GM19324 (cell line): ENCODE results near the gene MYBPHL.

Experiments used
- ATAC-seq: cut with Tn5 transposase; IDR thresholded peaks from one replicate; pipeline ENCODE4 v1.9.1; 2021; ENCODE audit warnings: mild to moderate bottlenecking, moderate library complexity; ENCODE audit not compliant: unreplicated experiment, low FRiP score

MYBPHL gene

GRCh38 chr1:109306832-109307273 is at the start of gene MYBPHL:
TSS of gene MYBPHL (minus strand) at chr1:109307011. CDS start at chr1:109306991, 20 bp downstream.
- ATAC-seq = no peak

- ATAC-seq = no peak
Observed at GRCh38 chr1:109356505-109356904, 49.7 kb upstream of the MYBPHL start.

GRCh38 chr1:109354929-109355328 is 48.1 kb upstream of the MYBPHL start:
- no peak for ATAC-seq

GRCh38 chr1:109351457-109351856 is 44.6 kb upstream of the MYBPHL start:
- ATAC-seq = no peak

- ATAC-seq = no peak
Observed at GRCh38 chr1:109350655-109351054, 43.8 kb upstream of the MYBPHL start.

GRCh38 chr1:109350182-109350581 is 43.4 kb upstream of the MYBPHL start:
- no peak for ATAC-seq

- ATAC-seq = no peak
Observed at GRCh38 chr1:109347511-109347910, 40.7 kb upstream of the MYBPHL start.

- ATAC-seq = no peak
Observed at GRCh38 chr1:109341944-109342930, 35.4 kb upstream of the MYBPHL start.

- no peak for ATAC-seq
Observed at GRCh38 chr1:109338608-109339007, 31.8 kb upstream of the MYBPHL start.

GRCh38 chr1:109338091-109338490 is 31.3 kb upstream of the MYBPHL start:
- ATAC-seq = no peak

GRCh38 chr1:109335091-109335490 is 28.3 kb upstream of the MYBPHL start:
- ATAC-seq = no peak

- ATAC-seq = no peak
Observed at GRCh38 chr1:109331113-109331512, 24.3 kb upstream of the MYBPHL start.

GRCh38 chr1:109327285-109327684 is 20.5 kb upstream of the MYBPHL start:
- ATAC-seq = no peak

- no peak for ATAC-seq
Observed at GRCh38 chr1:109322974-109323373, 16.2 kb upstream of the MYBPHL start.

- no peak for ATAC-seq
Observed at GRCh38 chr1:109319114-109319513, 12.3 kb upstream of the MYBPHL start.

GRCh38 chr1:109316506-109316905 is 9.7 kb upstream of the MYBPHL start:
- no peak for ATAC-seq

GRCh38 chr1:109315288-109315687 is 8.5 kb upstream of the MYBPHL start:
- no peak for ATAC-seq

- ATAC-seq = no peak
Observed at GRCh38 chr1:109314795-109315194, 8.0 kb upstream of the MYBPHL start.

GRCh38 chr1:109312978-109313775 is 6.4 kb upstream of the MYBPHL start:
- no peak for ATAC-seq

- no peak for ATAC-seq
Observed at GRCh38 chr1:109312246-109312645, 5.4 kb upstream of the MYBPHL start.

GRCh38 chr1:109309347-109309746 is 2.5 kb upstream of the MYBPHL start:
- no peak for ATAC-seq
